Measurements from ENCODE around the gene PNP.

DNA sequence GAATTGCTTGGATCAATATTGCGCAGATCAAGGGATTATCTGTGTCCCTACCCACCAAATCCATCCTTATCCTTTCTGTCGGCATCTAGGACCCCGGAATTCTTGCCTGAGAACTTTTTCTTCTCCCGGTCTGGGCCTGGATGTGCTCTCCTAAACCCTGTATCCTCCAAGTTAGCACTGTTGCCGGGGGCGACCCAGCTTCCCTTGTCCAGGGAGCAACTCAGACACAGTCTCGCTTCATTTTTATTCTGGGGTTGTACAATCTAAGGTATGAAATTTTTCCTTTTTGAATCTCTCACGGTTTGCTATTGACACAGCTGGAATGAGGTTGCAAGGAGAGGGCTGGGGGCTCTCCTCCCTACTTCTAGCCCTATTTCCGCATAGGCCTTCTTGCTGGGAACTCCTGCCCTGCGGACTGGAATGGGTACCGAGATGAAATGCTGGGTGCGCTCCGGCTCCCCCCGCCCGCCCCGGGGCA lies 403 bp upstream of the PNP start:
- no peak for TF ChIP-seq EZH2 (IDR thresholded peaks at IDR 0.05; ENCODE audit: borderline replicate concordance, insufficient read depth, low read length, poor library complexity, severe bottlenecking)
- TF ChIP-seq, protein P1, sequence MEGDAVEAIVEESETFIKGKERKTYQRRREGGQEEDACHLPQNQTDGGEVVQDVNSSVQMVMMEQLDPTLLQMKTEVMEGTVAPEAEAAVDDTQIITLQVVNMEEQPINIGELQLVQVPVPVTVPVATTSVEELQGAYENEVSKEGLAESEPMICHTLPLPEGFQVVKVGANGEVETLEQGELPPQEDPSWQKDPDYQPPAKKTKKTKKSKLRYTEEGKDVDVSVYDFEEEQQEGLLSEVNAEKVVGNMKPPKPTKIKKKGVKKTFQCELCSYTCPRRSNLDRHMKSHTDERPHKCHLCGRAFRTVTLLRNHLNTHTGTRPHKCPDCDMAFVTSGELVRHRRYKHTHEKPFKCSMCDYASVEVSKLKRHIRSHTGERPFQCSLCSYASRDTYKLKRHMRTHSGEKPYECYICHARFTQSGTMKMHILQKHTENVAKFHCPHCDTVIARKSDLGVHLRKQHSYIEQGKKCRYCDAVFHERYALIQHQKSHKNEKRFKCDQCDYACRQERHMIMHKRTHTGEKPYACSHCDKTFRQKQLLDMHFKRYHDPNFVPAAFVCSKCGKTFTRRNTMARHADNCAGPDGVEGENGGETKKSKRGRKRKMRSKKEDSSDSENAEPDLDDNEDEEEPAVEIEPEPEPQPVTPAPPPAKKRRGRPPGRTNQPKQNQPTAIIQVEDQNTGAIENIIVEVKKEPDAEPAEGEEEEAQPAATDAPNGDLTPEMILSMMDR (IDR thresholded peaks at IDR 0.05; ENCODE audit: poor library complexity, severe bottlenecking): no peak

Data from neural cell (in vitro differentiated cells).